Esophagus squamous epithelium (tissue), 5 donors: ENCODE measurements around the gene APBB1IP. TPM values are rescaled to one million over a fixed set of nuclear protein-coding genes. Genes with fewer than 3 reads are reported as not detected.
A peak's percentile ranks its signal among the peaks of the same experiment; 100 is the strongest.
"Not testable (repeated sequence)": the region's sequence is repeated elsewhere in the genome, so short reads cannot be mapped to it uniquely, and the experiment has no call there.

Experiments
- DNase-seq: peaks from one replicate; lab custom pipeline; 2025; lab: John Stamatoyannopoulos, UW
- H3K27ac ChIP-seq, 4 donors: fragments of 200-600 bp; sonication (generic); one replicate each; pipeline ENCODE4 v1.5.1; 2016 to 2019; ENCODE audit warnings: mild to moderate bottlenecking in 1 of 4
- H3K27me3 ChIP-seq, 4 donors: fragments of 200-600 bp; sonication (generic); 1 replicate in 3 of 4; 2 replicates in 1 of 4; pipeline versions ENCODE4 v1.5.1 to v1.6.0; 2017 to 2021; ENCODE audit warnings: antibody characterized with exemption in 1 of 4
- H3K36me3 ChIP-seq, 3 donors: fragments of 200-600 bp; sonication (generic); one replicate each; pipeline ENCODE4 v1.5.1; 2016 to 2019
- H3K4me1 ChIP-seq, 3 donors: fragments of 200-600 bp; sonication (generic); one replicate each; pipeline ENCODE4 v1.5.1; 2017 to 2019
- H3K4me3 ChIP-seq, 4 donors: fragments of 200-600 bp; sonication (generic); 1 replicate in 3 of 4; 2 replicates in 1 of 4; pipeline ENCODE4 v1.5.1; 2016 to 2019; ENCODE audit warnings: mild to moderate bottlenecking in 2 of 4, moderate library complexity in 1 of 4
- H3K9me3 ChIP-seq, 3 donors: fragments of 200-600 bp; sonication (generic); one replicate each; pipeline ENCODE4 v1.5.1; 2016 to 2019
- CTCF ChIP-seq, 6 experiments: fragments of 450-650 bp in 4 of 6; fragments of 200-600 bp in 2 of 6; sonication (generic) in 2 of 6; IDR thresholded peaks; one replicate each; pipeline ENCODE4 v1.5.1; 2016 to 2019; ENCODE audit warnings: antibody characterized with exemption in 6 of 6, mild to moderate bottlenecking in 4 of 6, moderate library complexity in 4 of 6
- POLR2A ChIP-seq, 4 donors: fragments of 450-650 bp; IDR thresholded peaks; one replicate each; pipeline ENCODE4 v1.6.1; 2017; ENCODE audit warnings: antibody characterized with exemption in 4 of 4, mild to moderate bottlenecking in 4 of 4, moderate library complexity in 3 of 4
- WGBS, 2 donors: methylation state at CpG; one replicate each; pipeline ENCODE4 v1.1.5; 2018; 5-methylcytosine and 5-hydroxymethylcytosine counted together
- intact Hi-C: fragments of 100-400 bp; cut with DNase I; formaldehyde crosslinking; loops from one replicate; pipeline ENCODE4 v1.15.0; 2022
- small RNA-seq, 4 donors: library from RNA; depleted of rRNA; stranded (forward); fragments of <200 nt; gene quantifications; one replicate each; pipeline ENCODE3, GENCODE V24; 2016
- total RNA-seq, 4 donors: library from RNA; depleted of rRNA; stranded (reverse); fragments of >200 nt; gene quantifications; one replicate each; pipeline ENCODE4 v1.1.0, GENCODE V29; 2016
- donor health status: DM: yes; HTN: yes; CAD: no.

APBB1IP gene
- total RNA-seq, 4 donors from 2014 or later: 0.45 to 5.5 (median 1.7) TPM

- TF ChIP-seq CTCF (IDR thresholded peaks at IDR 0.05): peak in 4 of 6 experiments; percentile 13 to 55 (median 42)
- DNase-seq, H3K4me1 ChIP-seq, H3K4me3 ChIP-seq, H3K9me3 ChIP-seq, H3K27me3 ChIP-seq, intact Hi-C loops, H3K27ac ChIP-seq, H3K36me3 ChIP-seq: not testable (repeated sequence)
- 55 to 62% methylated on average over 4 of the region's 4 CpGs for WGBS, 2 donors
Observed at GRCh38 chr10:26606389-26606877, 168.3 kb downstream of the APBB1IP start.

GRCh38 chr10:26612151-26612915 is 174.2 kb downstream of the APBB1IP start:
- Histone ChIP-seq H3K4me3 (no peak overlapping the region), H3K9me3 (no peaks in the 10 kb centered on the region), H3K27ac (peak overlapping the region in 1 of 4 donors; percentile 37), H3K36me3 (no peaks in the 10 kb centered on the region), H3K4me1 (peaks cover 0 to 12% (median 0%) of the 10 kb centered on the region in 3 donors), H3K27me3 (no peaks in the 10 kb centered on the region)
- TF ChIP-seq POLR2A (IDR thresholded peaks at IDR 0.05) (no peak), CTCF (IDR thresholded peaks at IDR 0.05) (no peak)
- 47 to 54% methylated on average over 5 of the region's 5 CpGs for WGBS, 2 donors
- no peak for DNase-seq
- intact Hi-C loops: no loop called here

Small RNA genes within 50 kb of the gene (small RNA-seq; reads per million reads assigned to genes)
- gene RNA5SP307: 0 reads per million in 4 donors

Other genes starting within 250 kb of the APBB1IP start
- gene GAD2, start 221.6 kb upstream of the APBB1IP start, total RNA-seq: not detected